HEK293 (cell line): ENCODE results near the gene SKI.
A peak's percentile ranks its signal among the peaks of the same experiment; 100 is the strongest.

Source experiments
- CTCF ChIP-seq: fragments of 450-650 bp; formaldehyde crosslinking; IDR thresholded peaks from 2 replicates; pipeline ENCODE4 v1.5.1; 2016; ENCODE audit warnings: missing biosample characterization, missing genetic modification characterization
- KLF17 ChIP-seq: fragments of 450-650 bp; formaldehyde crosslinking; IDR thresholded peaks from 2 replicates; pipeline ENCODE4 v1.5.1; 2016; ENCODE audit warnings: missing biosample characterization, missing genetic modification characterization
- ZBTB10 ChIP-seq: fragments of 450-650 bp; formaldehyde crosslinking; IDR thresholded peaks from 2 replicates; pipeline ENCODE4 v1.5.1; 2016; ENCODE audit warnings: missing biosample characterization, missing genetic modification characterization
- ZBTB17 ChIP-seq: fragments of 450-650 bp; formaldehyde crosslinking; IDR thresholded peaks from 2 replicates; pipeline ENCODE4 v1.5.1; 2016; ENCODE audit warnings: missing biosample characterization, missing genetic modification characterization
- ZNF660 ChIP-seq: fragments of 450-650 bp; IDR thresholded peaks from 2 replicates; pipeline ENCODE4 v1.5.1; 2018; ENCODE audit warnings: missing biosample characterization, mild to moderate bottlenecking, missing genetic modification characterization
- ZNF776 ChIP-seq: fragments of 450-650 bp; formaldehyde crosslinking; IDR thresholded peaks from 2 replicates; pipeline ENCODE4 v1.5.0; 2017; ENCODE audit warnings: missing biosample characterization, missing genetic modification characterization, borderline replicate concordance

DNA sequence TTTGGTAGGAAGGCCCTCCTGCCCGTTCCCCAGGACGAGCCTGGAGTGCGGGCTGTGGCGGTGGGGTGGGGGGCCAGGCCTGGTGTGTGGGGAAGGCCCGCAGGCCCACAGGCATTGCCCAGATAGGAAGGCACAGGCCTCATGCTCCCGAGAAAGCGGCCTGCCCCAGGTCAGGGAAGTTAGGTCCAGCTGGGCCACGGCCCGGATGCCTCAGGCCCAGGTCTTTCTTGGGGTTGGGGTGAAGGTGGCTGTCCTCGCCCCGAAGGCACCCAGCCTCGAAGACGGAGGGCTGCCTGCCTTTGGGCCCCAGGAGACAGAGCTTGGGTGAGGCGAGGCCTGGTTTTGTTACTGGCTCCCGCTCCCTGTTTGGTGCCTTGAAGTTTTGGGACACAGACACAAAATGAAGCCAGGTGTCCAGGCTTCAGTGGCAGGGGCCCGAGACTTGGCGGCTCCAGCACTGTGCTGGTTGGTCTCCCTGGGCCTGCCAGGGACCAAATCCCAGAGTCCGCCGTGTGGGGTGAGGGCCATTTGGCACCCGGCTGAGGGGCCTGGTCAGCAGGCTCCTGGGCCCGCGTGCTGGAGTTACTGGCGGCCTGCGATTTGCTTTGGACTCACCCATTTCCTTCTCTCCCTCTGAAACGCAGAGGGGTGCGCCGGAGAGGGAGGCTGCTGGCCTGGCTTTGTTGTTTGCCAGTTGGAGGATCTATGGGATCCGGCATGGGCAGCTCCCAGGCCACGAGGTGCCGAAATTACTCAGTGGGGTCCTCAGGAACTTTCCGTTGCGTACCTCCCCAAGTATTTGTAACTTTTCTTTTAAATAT is 2.0 kb downstream of the SKI start:
- no peak for TF ChIP-seq CTCF (tag by site-specific recombination)
- no peak for TF ChIP-seq ZNF776
- no peak for TF ChIP-seq ZBTB10 (tag by site-specific recombination)
- TF ChIP-seq ZBTB17, result no peak
- TF ChIP-seq ZNF660 (tag by site-specific recombination), result no peak
- TF ChIP-seq KLF17 (tag by site-specific recombination), result 0 out of 2 replicates have a peak, but pooled peaks have one; percentile 13
